ENCODE data around the gene SLC23A2.

SLC23A2 gene

GRCh38 chr20:4830696-4831095, 170.6 kb downstream of the SLC23A2 start:
- Mint-ChIP-seq H3K9me3 (peaks cover 5% of the 10 kb centered on the region), H3K27me3 (ENCODE audit: low read depth) (no peaks in the 10 kb centered on the region), H3K27ac (peak overlapping the region in 1 of 3 experiments; percentile 38), H3K4me3 (no peak overlapping the region), H3K36me3 (ENCODE audit: low read depth) (no peaks in the 10 kb centered on the region), H3K4me1 (peaks cover 31% of the 10 kb centered on the region)
- TF ChIP-seq, protein P1, sequence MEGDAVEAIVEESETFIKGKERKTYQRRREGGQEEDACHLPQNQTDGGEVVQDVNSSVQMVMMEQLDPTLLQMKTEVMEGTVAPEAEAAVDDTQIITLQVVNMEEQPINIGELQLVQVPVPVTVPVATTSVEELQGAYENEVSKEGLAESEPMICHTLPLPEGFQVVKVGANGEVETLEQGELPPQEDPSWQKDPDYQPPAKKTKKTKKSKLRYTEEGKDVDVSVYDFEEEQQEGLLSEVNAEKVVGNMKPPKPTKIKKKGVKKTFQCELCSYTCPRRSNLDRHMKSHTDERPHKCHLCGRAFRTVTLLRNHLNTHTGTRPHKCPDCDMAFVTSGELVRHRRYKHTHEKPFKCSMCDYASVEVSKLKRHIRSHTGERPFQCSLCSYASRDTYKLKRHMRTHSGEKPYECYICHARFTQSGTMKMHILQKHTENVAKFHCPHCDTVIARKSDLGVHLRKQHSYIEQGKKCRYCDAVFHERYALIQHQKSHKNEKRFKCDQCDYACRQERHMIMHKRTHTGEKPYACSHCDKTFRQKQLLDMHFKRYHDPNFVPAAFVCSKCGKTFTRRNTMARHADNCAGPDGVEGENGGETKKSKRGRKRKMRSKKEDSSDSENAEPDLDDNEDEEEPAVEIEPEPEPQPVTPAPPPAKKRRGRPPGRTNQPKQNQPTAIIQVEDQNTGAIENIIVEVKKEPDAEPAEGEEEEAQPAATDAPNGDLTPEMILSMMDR (IDR thresholded peaks at IDR 0.05; ENCODE audit: unreplicated experiment in 3 of 3), result no peak

DNA sequence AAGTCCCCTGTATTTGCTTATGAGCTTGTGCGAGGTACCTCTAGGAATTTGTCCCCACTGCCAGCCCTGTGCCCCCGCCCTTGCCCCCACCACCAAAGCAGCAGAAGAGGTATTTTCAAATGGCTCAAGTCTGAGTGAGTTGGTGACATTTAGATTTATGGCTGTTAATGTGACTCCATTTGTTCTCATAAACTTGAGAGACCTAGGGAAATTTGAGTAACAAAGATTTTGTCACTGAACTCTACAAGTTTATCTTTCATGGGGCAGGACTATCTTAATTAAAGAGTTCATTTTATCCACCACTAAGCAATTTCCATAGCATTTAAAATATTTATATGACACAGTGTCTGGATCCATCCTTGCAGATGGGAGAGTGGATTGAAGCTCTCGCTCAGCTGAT, 171.1 kb downstream of the SLC23A2 start:
- H3K4me3 Mint-ChIP-seq, result no peak overlapping the region
- peak overlapping the region in 1 of 3 experiments; percentile 38 for H3K27ac Mint-ChIP-seq
- TF ChIP-seq, protein P1 (IDR thresholded peaks at IDR 0.05; ENCODE audit: unreplicated experiment in 3 of 3), result no peak
- H3K36me3 Mint-ChIP-seq (ENCODE audit: low read depth), result no peaks in the 10 kb centered on the region
- peaks cover 27% of the 10 kb centered on the region for H3K4me1 Mint-ChIP-seq
- H3K9me3 Mint-ChIP-seq, result peaks cover 5% of the 10 kb centered on the region
- no peaks in the 10 kb centered on the region for H3K27me3 Mint-ChIP-seq (ENCODE audit: low read depth)

DNA sequence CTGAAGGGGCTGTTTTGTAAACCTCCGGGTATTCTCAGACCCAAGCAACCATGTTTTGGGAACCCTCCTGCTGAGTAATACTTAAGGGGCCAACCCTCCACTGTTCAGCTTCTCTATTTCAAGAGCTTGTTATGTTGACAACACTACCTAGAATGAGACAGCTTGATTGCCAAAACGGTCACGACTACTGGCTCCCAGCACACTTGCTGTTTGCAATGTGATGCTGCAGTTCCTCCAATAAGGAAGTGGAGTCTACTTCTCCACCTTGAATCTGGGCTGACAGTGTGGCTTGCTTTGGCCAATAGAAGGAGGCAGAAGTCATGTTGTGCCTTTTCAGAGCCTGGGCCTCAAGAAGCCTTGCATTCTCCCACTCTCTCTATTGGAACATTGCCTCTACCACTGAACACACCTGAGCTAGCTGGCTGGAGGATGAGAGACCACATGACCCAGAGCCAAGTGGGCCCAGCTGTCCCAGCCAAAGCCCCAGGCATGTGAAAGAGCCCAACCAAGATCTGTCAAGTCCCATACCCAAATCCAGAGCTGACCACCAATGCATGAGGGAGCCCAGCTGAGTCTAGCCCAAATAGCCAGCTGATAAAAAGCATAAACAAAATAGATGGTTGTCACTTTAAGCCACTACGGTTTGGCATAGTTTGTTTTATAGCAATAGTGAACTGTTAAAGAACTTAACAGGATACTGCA, 171.6 kb downstream of the SLC23A2 start:
- Mint-ChIP-seq H3K27ac (peak overlapping the region in 2 of 3 experiments; percentile 53 to 68), H3K27me3 (ENCODE audit: low read depth) (peaks cover 2% of the 10 kb centered on the region), H3K36me3 (ENCODE audit: low read depth) (no peaks in the 10 kb centered on the region), H3K4me1 (peaks cover 27% of the 10 kb centered on the region), H3K4me3 (no peak overlapping the region), H3K9me3 (peaks cover 5% of the 10 kb centered on the region)
- TF ChIP-seq, protein P1 (IDR thresholded peaks at IDR 0.05; ENCODE audit: unreplicated experiment in 3 of 3), result no peak

GRCh38 chr20:4828830-4829513, 172.3 kb downstream of the SLC23A2 start:
- no peaks in the 10 kb centered on the region for H3K36me3 Mint-ChIP-seq (ENCODE audit: low read depth)
- H3K27ac Mint-ChIP-seq, result peak overlapping the region in 1 of 3 experiments; percentile 68
- peaks cover 34% of the 10 kb centered on the region for H3K4me1 Mint-ChIP-seq
- peaks cover 4% of the 10 kb centered on the region for H3K27me3 Mint-ChIP-seq (ENCODE audit: low read depth)
- peaks cover 5% of the 10 kb centered on the region for H3K9me3 Mint-ChIP-seq
- no peak overlapping the region for H3K4me3 Mint-ChIP-seq
- TF ChIP-seq, protein P1 (IDR thresholded peaks at IDR 0.05; ENCODE audit: unreplicated experiment in 3 of 3), result no peak

DNA sequence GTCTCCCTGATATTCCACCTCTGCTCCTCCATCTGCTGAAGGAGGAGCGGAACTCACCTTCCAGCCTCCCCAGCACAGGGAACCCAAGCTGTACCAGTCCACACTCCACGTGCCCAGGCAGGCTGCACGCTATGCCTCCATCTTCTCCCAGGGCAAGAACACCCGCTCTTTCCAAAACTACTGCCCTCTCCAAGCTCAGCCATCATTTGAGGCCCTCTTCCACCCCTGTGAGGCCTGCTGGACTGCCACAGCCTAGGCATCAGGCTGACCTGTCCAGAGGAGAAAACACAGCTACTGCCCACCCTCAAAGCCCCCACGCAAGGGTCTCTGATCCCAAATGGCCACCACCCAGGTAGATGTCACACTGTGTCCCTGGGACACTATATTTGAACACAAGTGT, 179.7 kb downstream of the SLC23A2 start:
- H3K4me3 Mint-ChIP-seq, result peak overlapping the region in 2 of 3 experiments; percentile 80 to 88
- no peaks in the 10 kb centered on the region for H3K36me3 Mint-ChIP-seq (ENCODE audit: low read depth)
- peaks cover 36% of the 10 kb centered on the region for H3K4me1 Mint-ChIP-seq
- H3K9me3 Mint-ChIP-seq, result no peaks in the 10 kb centered on the region
- H3K27ac Mint-ChIP-seq, result peak overlapping the region in 2 of 3 experiments; percentile 29 to 75
- peaks cover 23% of the 10 kb centered on the region for H3K27me3 Mint-ChIP-seq (ENCODE audit: low read depth)
- TF ChIP-seq, protein P1 (IDR thresholded peaks at IDR 0.05; ENCODE audit: unreplicated experiment in 3 of 3), result no peak
